HepG2 (cell line): ENCODE data around the gene MYO15A. TPM values are rescaled to one million over a fixed set of nuclear protein-coding genes. Genes with fewer than 3 reads are reported as not detected.

Source experiments
- ATAC-seq: fragments of 200-7000 bp; cut with Tn5 transposase; 3 replicates; pipeline ENCODE4 v1.9.1; 2020; ENCODE audit warnings: mild to moderate bottlenecking, moderate library complexity
- BruUV-seq: library from RNA; stranded (reverse); fragments of 400-500 nt; replicated peaks from 2 replicates; lab custom pipeline; 2021; lab: Mats Ljungman, UMichigan
- CTCF ChIA-PET: fragments of 300-600 bp; formaldehyde crosslinking; extraction: SDS; loops from one replicate; lab custom pipeline; 2021; ENCODE audit warnings: low total read pairs, inconsistent platforms, low intra/inter-chr PET ratio; lab: Yijun Ruan, JAX
- POLR2A ChIA-PET: fragments of 350-600 bp; sonication (Branson Sonifier 250); formaldehyde crosslinking; loops from one replicate; lab custom pipeline; 2020; ENCODE audit warnings: antibody characterized with exemption, inconsistent platforms; lab: Yijun Ruan, JAX
- DNase-seq: peaks from one replicate; pipeline ENCODE4 v3.0.0-alpha.2; 2015; ENCODE audit warnings: low spot score
- FAIRE-seq: peaks from 3 replicates; lab custom pipeline; 2011; peaks lifted over from hg19 to GRCh38; lab: Jason Lieb, UNC
- H2AFZ ChIP-seq: one replicate; pipeline ENCODE4 v1.6.1; 2011; ENCODE audit warnings: low read length, inconsistent platforms
- H3K27ac ChIP-seq: fragments of 300-600 bp; 3 replicates; pipeline ENCODE4 v1.8.0; 2011; ENCODE audit warnings: mixed run types, mild to moderate bottlenecking, mixed read lengths, low read length, inconsistent platforms; ENCODE audit not compliant: insufficient read depth; ENCODE audit errors: extremely low read length
- H3K27me3 ChIP-seq, 2 experiments: fragments of 200-600 bp in 1 of 2; 2 replicates in 1 of 2; 3 replicates in 1 of 2; pipeline versions ENCODE4 v1.6.0 to v1.8.0; 2011; ENCODE audit warnings: low read length in 2 of 2, mild to moderate bottlenecking in 2 of 2, moderate library complexity in 2 of 2, inconsistent platforms in 1 of 2; ENCODE audit not compliant: insufficient read depth in 2 of 2, control insufficient read depth in 1 of 2
- H3K36me3 ChIP-seq, 2 experiments: fragments of 200-600 bp in 1 of 2; replicated peaks in 1 of 2; 2 replicates in 1 of 2; 3 replicates in 1 of 2; pipeline versions ENCODE4 v1.5.1 to v1.8.0; 2011; ENCODE audit warnings: low read length in 2 of 2, inconsistent platforms in 1 of 2; ENCODE audit not compliant: insufficient read depth in 2 of 2, control insufficient read depth in 1 of 2
- H3K4me1 ChIP-seq: 2 replicates; pipeline ENCODE4 v1.5.1; 2012; ENCODE audit warnings: low read length, inconsistent platforms; ENCODE audit not compliant: insufficient read depth
- H3K4me2 ChIP-seq: 2 replicates; pipeline ENCODE4 v1.6.0; 2011; ENCODE audit warnings: low read depth, low read length, inconsistent platforms
- H3K4me3 ChIP-seq, 3 experiments: fragments of 200-600 bp in 1 of 3; sonication (generic), shearing (Covaris generic) in 1 of 3; replicated peaks in 1 of 3; 2 replicates each; pipeline ENCODE4 v1.5.1; 2011 to 2016; ENCODE audit warnings: low read length in 3 of 3, inconsistent platforms in 2 of 3, low read depth in 2 of 3, mild to moderate bottlenecking in 2 of 3, control low read depth in 1 of 3, mixed read lengths in 1 of 3; ENCODE audit not compliant: insufficient read depth in 1 of 3
- H3K79me2 ChIP-seq: one replicate; pipeline ENCODE4 v1.6.1; 2011; ENCODE audit warnings: low read length, inconsistent platforms; ENCODE audit not compliant: insufficient read depth
- H3K9ac ChIP-seq: 2 replicates; pipeline ENCODE4 v1.6.0; 2011; ENCODE audit warnings: mild to moderate bottlenecking, low read depth, low read length, inconsistent platforms; ENCODE audit not compliant: insufficient read depth
- H3K9me3 ChIP-seq: 2 replicates; pipeline ENCODE4 v1.5.1; 2012; ENCODE audit warnings: mild to moderate bottlenecking, low read length
- H4K20me1 ChIP-seq: 2 replicates; pipeline ENCODE4 v1.6.0; 2011; ENCODE audit warnings: inconsistent platforms, mild to moderate bottlenecking, low read length, moderate library complexity; ENCODE audit not compliant: insufficient read depth
- BCL6 ChIP-seq: IDR thresholded peaks from 2 replicates; pipeline ENCODE4 v1.6.1; 2016; ENCODE audit warnings: missing genetic modification reagents, missing compliant biosample characterization
- GABPB1 ChIP-seq: IDR thresholded peaks from 2 replicates; pipeline ENCODE4 v1.6.1; 2016; ENCODE audit warnings: mild to moderate bottlenecking, missing genetic modification reagents, moderate library complexity, missing compliant biosample characterization
- GATA4 ChIP-seq: sonication (generic); IDR thresholded peaks from 2 replicates; pipeline ENCODE4 v1.6.1; 2016; ENCODE audit warnings: antibody characterized with exemption, low read depth, borderline replicate concordance
- GFI1 ChIP-seq: sonication (generic); formaldehyde crosslinking; IDR thresholded peaks from 2 replicates; pipeline ENCODE4 v1.5.0; 2020; ENCODE audit warnings: missing genetic modification reagents, mild to moderate bottlenecking, borderline replicate concordance
- HOXA9 ChIP-seq: sonication (generic); formaldehyde crosslinking; IDR thresholded peaks from 2 replicates; pipeline ENCODE4 v1.8.1; 2022; ENCODE audit warnings: missing genetic modification reagents, mild to moderate bottlenecking, moderate library complexity, borderline replicate concordance
- PITX1 ChIP-seq: sonication (generic); formaldehyde crosslinking; IDR thresholded peaks from 2 replicates; pipeline ENCODE4 v1.5.1; 2020; ENCODE audit warnings: mild to moderate bottlenecking, missing genetic modification reagents
- ZC3H4 ChIP-seq: sonication (generic); formaldehyde crosslinking; IDR thresholded peaks from 2 replicates; pipeline ENCODE4 v1.4.0; 2020; ENCODE audit warnings: missing genetic modification reagents, borderline replicate concordance
- ZEB1 ChIP-seq: IDR thresholded peaks from 2 replicates; pipeline ENCODE4 v1.6.1; 2012; ENCODE audit warnings: mild to moderate bottlenecking, low read depth, inconsistent platforms; ENCODE audit not compliant: insufficient replicate concordance
- ZKSCAN5 ChIP-seq: sonication (generic); formaldehyde crosslinking; IDR thresholded peaks from 2 replicates; pipeline ENCODE4 v1.5.1; 2020; ENCODE audit warnings: mild to moderate bottlenecking, missing genetic modification reagents
- ZNF431 ChIP-seq: sonication (generic); formaldehyde crosslinking; IDR thresholded peaks from 2 replicates; pipeline ENCODE4 v1.9.0; 2022; ENCODE audit warnings: missing genetic modification reagents, low read depth, mild to moderate bottlenecking, borderline replicate concordance
- ZNF598 ChIP-seq: sonication (generic); formaldehyde crosslinking; IDR thresholded peaks from 2 replicates; pipeline ENCODE4 v1.5.1; 2020; ENCODE audit warnings: mild to moderate bottlenecking, missing genetic modification reagents, borderline replicate concordance
- WGBS: methylation state at CpG from one replicate; pipeline ENCODE4 v1.1.6; 2017; ENCODE audit warnings: low lambda C conversion rate; 5-methylcytosine and 5-hydroxymethylcytosine counted together
- in situ Hi-C: cut with HindIII; loops from 2 replicates; pipeline ENCODE4 v1.10.0; 2017; ENCODE audit warnings: low pct_unique_long_range_greater_than_20kb; ENCODE audit not compliant: extremely low pct_ligation_motif_present
- intact Hi-C: fragments of 100-400 bp; cut with micrococcal nuclease; formaldehyde crosslinking; loops from one replicate; pipeline ENCODE4 v1.10.0; 2022; ENCODE audit not compliant: unreplicated experiment
- polyA plus RNA-seq, 8 experiments: library from polyadenylated mRNA; depleted of rRNA in 3 of 8; stranded (reverse) in 7 of 8; unstranded in 1 of 8; fragments of >200 nt; fragmentation: Illumina TruSeq in 4 of 8; extraction: Trizol in 4 of 8; gene quantifications; 2 replicates each; pipeline versions ENCODE4 v1.2.1 to v1.2.3, GENCODE V29; 2011 to 2016; ENCODE audit warnings: low read depth in 4 of 8, missing spikeins in 1 of 8, mixed read lengths in 1 of 8; ENCODE audit not compliant: insufficient read depth in 1 of 8
- total RNA-seq, 5 experiments: library from RNA; depleted of rRNA; stranded (reverse); fragments of >200 nt; fragmentation: Illumina TruSeq; extraction: Trizol; gene quantifications; 2 replicates each; pipeline ENCODE4 v1.2.3, GENCODE V29; 2016; ENCODE audit warnings: low read depth in 1 of 5
- TF ChIP-seq, protein P1 (sequence below): sonication (generic); formaldehyde crosslinking; IDR thresholded peaks from 2 replicates; pipeline ENCODE4 v1.8.1; 2023; ENCODE audit warnings: missing genetic modification reagents, inconsistent platforms, borderline replicate concordance
- TF ChIP-seq, protein P2 (sequence below): sonication (generic); formaldehyde crosslinking; IDR thresholded peaks from 2 replicates; pipeline ENCODE4 v1.8.1; 2023; ENCODE audit warnings: missing genetic modification reagents, mild to moderate bottlenecking, borderline replicate concordance
- TF ChIP-seq, protein P3 (sequence below): sonication (generic); formaldehyde crosslinking; IDR thresholded peaks from 2 replicates; pipeline ENCODE4 v1.5.1; 2020; ENCODE audit warnings: mild to moderate bottlenecking, missing genetic modification reagents, moderate library complexity
- TF ChIP-seq, protein P4 (sequence below): IDR thresholded peaks from 2 replicates; pipeline ENCODE4 v1.6.1; 2016; ENCODE audit warnings: missing biosample characterization, missing genetic modification reagents, low read depth

Gene MYO15A
- total and polyA plus RNA-seq, 2 of the 13 experiments (the other 11 are each of a cell fraction or from before 2014, with no cell fraction given), result 0.07 to 0.20 TPM

DNA sequence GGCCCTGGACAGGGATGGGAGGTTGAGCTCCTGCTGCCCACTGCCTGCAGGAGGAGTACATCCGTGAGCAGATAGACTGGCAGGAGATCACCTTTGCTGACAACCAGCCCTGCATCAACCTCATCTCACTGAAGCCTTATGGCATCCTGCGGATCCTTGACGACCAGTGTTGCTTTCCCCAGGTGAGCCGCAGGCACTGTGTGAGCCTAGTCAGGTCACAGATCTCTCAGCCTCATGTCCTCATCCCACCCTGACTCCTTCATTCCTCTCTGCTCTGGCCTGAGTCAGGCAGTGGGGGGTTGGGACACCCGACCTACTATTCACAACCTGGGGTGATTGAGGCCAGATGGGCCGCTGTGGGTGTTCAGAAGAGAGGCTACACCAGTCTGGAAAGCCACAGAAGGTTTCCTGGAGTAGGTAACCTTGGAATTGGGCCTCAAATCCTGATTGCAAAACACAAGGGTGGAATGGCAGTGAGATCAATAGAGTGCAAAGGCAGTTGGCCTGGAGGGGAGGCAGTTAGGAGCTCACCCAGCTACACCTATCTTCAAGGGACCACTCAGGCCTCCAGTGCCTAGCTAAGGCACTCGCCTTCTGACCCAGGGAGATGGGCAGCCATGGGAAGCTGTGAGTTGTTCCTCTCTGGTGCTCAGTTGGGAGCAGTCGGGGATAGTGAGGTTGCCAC lies 29.7 kb downstream of the MYO15A start:
- H3K9me3 ChIP-seq, result no peaks in the 10 kb centered on the region
- peak overlapping the region in 1 of 3 experiments; percentile 12; a peak in 1 of 6 replicates for H3K4me3 ChIP-seq
- peak overlapping the region; percentile 52; the same call in 1 of the 2 replicates for H3K4me2 ChIP-seq
- DNase-seq (peak; percentile 56), ATAC-seq (peak; percentile 77), FAIRE-seq (peak; percentile 84)
- no TSS peak for BruUV-seq
- POLR2A ChIA-PET, result no interaction called here
- H3K36me3 ChIP-seq, result no peaks in the 10 kb centered on the region
- CTCF ChIA-PET, result no interaction called here
- H3K9ac ChIP-seq, result no peak overlapping the region
- in situ Hi-C loops, result no loop called here
- H2AFZ ChIP-seq, result no peak overlapping the region
- WGBS, result 7% methylated on average over 5 of the region's 8 CpGs
- peaks cover 45% of the 10 kb centered on the region for H3K4me1 ChIP-seq
- H3K27ac ChIP-seq, result peak overlapping the region; percentile 48
- no peaks in the 10 kb centered on the region for H3K79me2 ChIP-seq
- no peaks in the 10 kb centered on the region; the same call in 1 of the 2 replicates for H4K20me1 ChIP-seq
- H3K27me3 ChIP-seq, result peaks cover 1 to 2% of the 10 kb centered on the region in 2 experiments; a peak in 2 of 5 replicates
- intact Hi-C loops, result no loop called here
- TF ChIP-seq ZNF598 (CRISPR knock-in tag) (no peak; the same call in 1 of the 2 replicates), ZKSCAN5 (CRISPR knock-in tag) (no peak), GABPB1 (CRISPR knock-in tag) (no peak), GFI1 (CRISPR knock-in tag) (no peak), BCL6 (CRISPR knock-in tag) (peak; percentile 82), GATA4 (no peak), ZEB1 (peak; percentile 68), ZC3H4 (CRISPR knock-in tag) (no peak), ZNF431 (no peak), PITX1 (CRISPR knock-in tag) (peak; percentile 87), HOXA9 (CRISPR knock-in tag) (no peak)
- TF ChIP-seq, protein P1, sequence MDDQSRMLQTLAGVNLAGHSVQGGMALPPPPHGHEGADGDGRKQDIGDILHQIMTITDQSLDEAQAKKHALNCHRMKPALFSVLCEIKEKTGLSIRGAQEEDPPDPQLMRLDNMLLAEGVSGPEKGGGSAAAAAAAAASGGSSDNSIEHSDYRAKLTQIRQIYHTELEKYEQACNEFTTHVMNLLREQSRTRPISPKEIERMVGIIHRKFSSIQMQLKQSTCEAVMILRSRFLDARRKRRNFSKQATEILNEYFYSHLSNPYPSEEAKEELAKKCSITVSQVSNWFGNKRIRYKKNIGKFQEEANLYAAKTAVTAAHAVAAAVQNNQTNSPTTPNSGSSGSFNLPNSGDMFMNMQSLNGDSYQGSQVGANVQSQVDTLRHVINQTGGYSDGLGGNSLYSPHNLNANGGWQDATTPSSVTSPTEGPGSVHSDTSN, result no peak
- TF ChIP-seq, protein P2, sequence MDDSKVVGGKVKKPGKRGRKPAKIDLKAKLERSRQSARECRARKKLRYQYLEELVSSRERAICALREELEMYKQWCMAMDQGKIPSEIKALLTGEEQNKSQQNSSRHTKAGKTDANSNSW, result no peak
- TF ChIP-seq, protein P3, sequence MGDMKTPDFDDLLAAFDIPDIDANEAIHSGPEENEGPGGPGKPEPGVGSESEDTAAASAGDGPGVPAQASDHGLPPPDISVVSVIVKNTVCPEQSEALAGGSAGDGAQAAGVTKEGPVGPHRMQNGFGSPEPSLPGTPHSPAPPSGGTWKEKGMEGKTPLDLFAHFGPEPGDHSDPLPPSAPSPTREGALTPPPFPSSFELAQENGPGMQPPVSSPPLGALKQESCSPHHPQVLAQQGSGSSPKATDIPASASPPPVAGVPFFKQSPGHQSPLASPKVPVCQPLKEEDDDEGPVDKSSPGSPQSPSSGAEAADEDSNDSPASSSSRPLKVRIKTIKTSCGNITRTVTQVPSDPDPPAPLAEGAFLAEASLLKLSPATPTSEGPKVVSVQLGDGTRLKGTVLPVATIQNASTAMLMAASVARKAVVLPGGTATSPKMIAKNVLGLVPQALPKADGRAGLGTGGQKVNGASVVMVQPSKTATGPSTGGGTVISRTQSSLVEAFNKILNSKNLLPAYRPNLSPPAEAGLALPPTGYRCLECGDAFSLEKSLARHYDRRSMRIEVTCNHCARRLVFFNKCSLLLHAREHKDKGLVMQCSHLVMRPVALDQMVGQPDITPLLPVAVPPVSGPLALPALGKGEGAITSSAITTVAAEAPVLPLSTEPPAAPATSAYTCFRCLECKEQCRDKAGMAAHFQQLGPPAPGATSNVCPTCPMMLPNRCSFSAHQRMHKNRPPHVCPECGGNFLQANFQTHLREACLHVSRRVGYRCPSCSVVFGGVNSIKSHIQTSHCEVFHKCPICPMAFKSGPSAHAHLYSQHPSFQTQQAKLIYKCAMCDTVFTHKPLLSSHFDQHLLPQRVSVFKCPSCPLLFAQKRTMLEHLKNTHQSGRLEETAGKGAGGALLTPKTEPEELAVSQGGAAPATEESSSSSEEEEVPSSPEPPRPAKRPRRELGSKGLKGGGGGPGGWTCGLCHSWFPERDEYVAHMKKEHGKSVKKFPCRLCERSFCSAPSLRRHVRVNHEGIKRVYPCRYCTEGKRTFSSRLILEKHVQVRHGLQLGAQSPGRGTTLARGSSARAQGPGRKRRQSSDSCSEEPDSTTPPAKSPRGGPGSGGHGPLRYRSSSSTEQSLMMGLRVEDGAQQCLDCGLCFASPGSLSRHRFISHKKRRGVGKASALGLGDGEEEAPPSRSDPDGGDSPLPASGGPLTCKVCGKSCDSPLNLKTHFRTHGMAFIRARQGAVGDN (CRISPR knock-in tag), result peak; percentile 50
- TF ChIP-seq, protein P4, sequence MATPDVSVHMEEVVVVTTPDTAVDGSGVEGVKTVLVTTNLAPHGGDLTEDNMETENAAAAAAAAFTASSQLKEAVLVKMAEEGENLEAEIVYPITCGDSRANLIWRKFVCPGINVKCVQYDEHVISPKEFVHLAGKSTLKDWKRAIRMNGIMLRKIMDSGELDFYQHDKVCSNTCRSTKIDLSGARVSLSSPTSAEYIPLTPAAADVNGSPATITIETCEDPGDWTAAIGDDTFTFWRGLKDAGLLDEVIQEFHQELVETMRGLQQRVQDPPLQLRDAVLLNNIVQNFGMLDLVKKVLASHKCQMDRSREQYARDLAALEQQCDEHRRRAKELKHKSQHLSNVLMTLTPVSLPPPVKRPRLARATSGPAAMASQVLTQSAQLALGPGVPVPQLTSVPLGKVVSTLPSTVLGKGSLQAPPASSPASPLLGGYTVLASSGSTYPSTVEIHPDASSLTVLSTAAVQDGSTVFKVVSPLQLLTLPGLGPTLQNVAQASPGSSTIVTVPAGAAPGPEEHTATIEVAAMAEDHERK (CRISPR knock-in tag), result no peak
